ENCODE measurements around the gene PDE3B.

Gene PDE3B

DNA sequence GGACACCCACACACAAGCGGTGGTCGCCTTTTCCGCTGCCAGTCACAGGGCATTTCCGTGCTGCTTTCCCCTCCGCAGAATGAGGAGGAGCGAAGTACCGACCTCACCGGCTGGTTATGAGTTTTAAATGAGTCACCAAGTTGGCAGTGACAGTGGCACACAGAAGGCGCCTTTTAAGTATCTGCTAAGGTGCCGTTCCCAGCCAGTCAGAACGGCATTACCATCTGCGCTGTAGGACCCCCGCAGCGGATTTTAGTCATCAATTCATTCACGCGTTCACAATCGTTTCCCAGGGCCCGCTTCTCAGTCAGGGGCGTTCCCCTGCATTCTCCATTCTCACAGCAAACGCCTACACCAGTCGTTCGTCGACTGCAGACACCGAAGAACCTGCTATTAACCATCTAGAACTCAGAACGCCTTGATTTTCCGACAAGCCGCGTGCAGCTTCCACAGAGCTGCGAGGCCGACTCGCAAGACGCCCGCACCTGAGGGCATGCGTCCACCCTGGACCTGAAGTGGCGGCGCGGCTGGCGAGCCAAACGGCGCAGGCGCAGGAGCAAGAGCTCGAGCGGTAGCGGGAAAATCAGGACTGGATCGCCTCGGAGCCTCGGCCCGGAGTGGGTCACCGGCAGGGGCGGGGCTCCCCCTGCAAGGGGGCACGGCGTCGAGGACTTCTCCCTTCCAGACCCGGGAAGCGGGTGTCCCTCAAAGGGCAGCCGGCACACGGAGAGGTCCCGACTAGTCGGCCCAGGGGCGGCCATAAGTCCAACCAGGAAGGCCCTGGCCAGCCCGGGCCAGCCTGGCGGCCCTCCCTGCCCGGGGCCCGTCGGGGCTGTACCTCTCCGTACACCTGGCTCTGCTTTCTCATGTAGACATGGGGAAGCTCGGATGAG, 247.8 kb downstream of the PDE3B start:
- DNase-seq = peak; percentile 92 to 96 (median 94)

DNA sequence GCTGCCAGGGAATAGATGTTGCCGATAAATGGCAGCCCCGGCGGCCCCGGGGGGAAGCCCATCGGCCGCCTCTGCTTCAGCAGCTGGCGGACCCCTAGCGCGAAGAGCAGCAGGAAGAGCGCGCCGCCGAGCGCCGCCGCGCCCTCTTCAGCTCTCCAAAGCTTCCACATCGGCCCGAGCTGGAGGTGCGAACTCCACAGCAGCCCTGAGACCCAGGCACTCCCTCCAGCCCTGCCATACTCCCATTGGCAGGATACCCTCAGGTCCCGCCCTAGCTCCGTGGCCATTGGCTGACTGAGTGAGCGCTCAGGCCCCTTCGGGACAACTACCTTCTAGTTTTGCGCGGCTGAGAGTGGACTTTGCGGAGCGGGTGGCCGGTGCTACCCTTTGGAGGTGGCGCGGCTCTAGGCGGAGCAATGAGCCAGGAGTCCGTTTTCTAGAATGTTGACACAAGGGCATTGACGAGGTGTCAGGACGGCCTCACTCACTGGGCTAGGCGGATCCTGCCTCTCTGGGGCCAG, 248.5 kb downstream of the PDE3B start, which contains the start of gene CYP2R1:
CYP2R1 (minus strand) TSS at position 196 of the 521 bp plus-strand sequence; CDS start at position 170, 26 bp downstream.
- DNase-seq = peak; percentile 96 to 98 (median 98)

DNA sequence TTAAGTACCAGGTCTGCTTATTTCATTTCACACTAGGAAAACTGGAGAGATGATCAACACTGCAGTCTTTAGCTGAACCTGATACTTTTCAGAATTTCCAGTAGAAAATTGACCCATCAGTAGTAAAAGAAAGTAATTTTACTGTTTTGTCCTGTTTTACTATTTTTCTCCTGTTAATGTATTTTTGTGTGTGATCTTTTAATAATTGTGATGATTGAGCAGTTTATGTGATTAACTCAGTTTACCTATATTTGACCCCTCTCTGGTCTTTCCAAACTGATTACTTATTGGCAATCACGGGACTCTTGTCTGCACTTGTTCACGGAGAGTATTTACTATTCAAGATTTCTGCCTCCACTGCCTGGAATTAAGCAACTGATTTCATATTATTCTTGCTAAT, 249.0 kb downstream of the PDE3B start:
- DNase-seq = no peak

DNA sequence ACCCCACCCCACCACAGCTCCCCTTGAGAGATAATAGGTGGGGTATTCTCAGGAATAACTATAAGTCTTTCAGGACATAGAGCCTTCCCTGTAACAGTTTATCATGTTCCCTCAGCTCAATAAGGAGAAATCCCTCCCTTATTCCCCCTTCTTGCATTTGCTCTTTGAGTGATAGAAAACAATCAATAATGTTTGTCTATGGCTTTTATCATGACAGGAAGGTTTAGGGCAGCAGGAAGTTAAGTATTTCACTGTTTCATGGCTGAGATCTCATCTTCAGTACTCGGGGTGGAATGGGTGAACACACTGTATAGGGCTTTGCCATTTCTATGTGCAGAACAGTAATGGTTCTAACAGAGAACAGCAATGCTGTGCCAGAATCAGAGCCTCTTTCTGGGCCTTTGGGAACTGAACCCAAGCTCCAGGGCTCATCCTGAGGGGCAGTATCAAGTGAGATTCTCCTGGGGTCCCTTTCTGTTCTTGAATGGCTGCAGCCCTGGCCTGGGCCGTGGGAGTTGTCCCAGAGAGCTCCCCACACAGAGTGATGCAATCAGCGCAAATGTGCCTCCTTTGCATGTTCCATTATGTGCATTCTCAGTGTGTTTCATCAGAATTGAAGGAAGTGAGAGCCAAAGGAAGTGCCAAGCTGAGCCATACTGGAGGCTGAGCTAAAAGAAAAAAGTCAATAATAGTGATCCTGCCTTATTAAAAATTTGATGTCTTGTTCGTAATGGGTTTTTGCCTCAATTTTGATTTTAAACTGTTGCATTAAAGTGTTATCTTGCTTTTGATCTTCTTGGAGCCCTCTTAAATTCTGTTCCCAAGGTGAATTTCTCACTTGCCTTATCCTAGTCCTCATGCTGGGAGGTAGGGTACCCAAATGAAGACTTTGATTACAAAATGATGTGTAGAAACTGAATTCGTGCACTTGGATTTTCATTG, 251.3 kb downstream of the PDE3B start:
- peak; percentile 83 to 96 (median 92) for DNase-seq

GRCh38 chr11:14898355-14898754, 254.8 kb downstream of the PDE3B start:
- peak; percentile 15 to 69 (median 54) for DNase-seq

GRCh38 chr11:14898906-14899305, 255.3 kb downstream of the PDE3B start:
- peak in 2 of 4 experiments; percentile 2 to 8 for DNase-seq

GRCh38 chr11:14902650-14903350, 259.2 kb downstream of the PDE3B start:
- DNase-seq = no peak

- DNase-seq = peak; percentile 80 to 96 (median 93)
Measured at GRCh38 chr11:14904745-14905103, 261.1 kb downstream of the PDE3B start.

- DNase-seq = peak; percentile 36 to 68 (median 49)
Measured at GRCh38 chr11:14905104-14906033, 261.8 kb downstream of the PDE3B start.

DNA sequence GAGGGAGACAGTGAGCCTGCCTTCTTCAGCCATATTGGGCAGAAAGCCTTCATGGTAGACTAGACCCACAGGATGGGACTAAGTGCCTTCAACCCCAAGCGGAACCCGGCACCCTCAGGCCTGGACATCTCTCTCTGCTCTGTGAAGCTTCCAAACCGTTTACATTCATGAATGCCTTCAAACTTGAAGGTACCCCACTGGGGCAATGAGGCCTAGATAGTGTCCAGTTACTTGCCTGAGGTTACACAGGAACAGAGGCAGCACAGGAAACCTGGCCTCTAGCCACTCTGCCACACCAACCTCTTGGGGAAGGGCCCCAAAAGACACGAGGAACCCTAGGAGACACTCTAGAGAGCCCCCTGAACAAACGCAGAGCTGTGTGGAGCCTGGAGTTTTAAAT, 263.0 kb downstream of the PDE3B start:
- no peak for DNase-seq

DNA sequence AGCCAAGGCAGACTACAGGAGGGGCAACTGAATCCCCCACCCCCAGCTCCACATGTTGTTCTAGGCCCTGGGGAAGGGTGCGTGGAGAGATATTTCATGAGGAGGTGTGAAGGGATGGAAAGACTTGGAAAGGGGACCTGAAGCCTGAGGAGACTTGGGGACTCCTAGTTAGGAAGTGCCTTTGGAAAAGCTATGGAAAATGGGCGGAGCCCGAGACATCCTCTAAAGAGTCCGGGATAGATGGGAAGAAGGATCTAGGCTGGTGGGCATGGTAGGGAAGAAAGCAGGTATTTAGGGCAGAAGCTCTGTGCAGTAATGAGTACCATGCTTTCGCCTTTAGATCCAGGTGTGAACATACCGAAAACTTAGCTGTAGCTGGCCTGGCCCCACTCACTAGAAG, 263.4 kb downstream of the PDE3B start:
- DNase-seq = no peak

GRCh38 chr11:14907411-14908213, 264.0 kb downstream of the PDE3B start:
- peak; percentile 82 to 93 (median 90) for DNase-seq

DNA sequence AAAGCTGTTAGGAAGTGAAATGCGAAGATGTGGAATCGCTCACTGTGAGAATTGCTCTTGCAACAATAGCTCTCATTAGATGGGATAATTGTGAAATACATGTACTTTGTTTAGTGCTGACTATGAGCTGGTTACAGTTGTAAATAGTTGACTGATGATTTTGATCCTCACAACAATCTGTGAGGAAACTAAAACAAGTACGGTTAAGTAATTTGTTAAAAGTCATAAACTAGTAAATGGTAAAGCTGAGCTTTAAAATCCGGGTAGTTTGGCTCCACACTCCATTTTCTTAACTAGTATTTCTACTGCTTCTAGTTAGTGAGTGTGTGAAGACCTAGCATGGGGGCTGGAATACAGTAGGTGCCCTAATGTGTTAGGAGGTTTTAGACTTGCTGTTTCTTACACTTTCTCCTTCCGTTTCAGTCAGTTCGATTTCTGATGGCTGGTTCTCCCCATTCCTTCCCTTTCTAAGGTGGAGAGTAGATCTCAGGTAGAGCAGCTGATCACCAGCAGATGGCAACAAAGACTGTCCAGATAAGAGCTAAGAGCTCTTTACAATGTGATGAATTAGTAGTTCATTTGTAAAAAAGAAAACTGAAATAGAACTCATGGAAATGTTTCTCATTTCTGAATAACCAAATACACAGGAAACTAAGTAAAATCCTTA, 264.7 kb downstream of the PDE3B start:
- peak; percentile 14 to 55 (median 36) for DNase-seq

GRCh38 chr11:14914536-14914935, 270.9 kb downstream of the PDE3B start:
- no peak for DNase-seq

- DNase-seq = no peak
Measured at GRCh38 chr11:14916403-14916802, 272.8 kb downstream of the PDE3B start.
